ENCODE measurements around the gene RMC1. TPM values are rescaled to one million over a fixed set of nuclear protein-coding genes. Genes with fewer than 3 reads are reported as not detected.

The RMC1 gene
- total and polyA plus RNA-seq, 2 of the 13 experiments (the other 11 are each of a cell fraction or from before 2014, with no cell fraction given): 9.4 to 19.5 TPM

GRCh38 chr18:23572570-23572969 lies 69.3 kb downstream of the RMC1 start:
- BruUV-seq (replicated peaks): no TSS peak
- no peak for FAIRE-seq
- peaks cover 83% of the 10 kb centered on the region for H3K4me1 ChIP-seq (ENCODE audit: insufficient read depth, low read length)
- peak overlapping the region; percentile 32 for H3K9ac ChIP-seq (ENCODE audit: insufficient read depth, low read depth, low read length)
- H4K20me1 ChIP-seq (ENCODE audit: insufficient read depth, low read length): peaks cover 10% of the 10 kb centered on the region; the same call in 1 of the 2 replicates
- intact Hi-C loops (cut with micrococcal nuclease; ENCODE audit: unreplicated experiment) (no loop called here), in situ Hi-C loops (cut with HindIII; ENCODE audit: extremely low pct_ligation_motif_present, low pct_unique_long_range_greater_than_20kb) (no loop called here)
- H3K4me2 ChIP-seq (ENCODE audit: low read depth, low read length): peak overlapping the region; percentile 13
- 6% methylated on average over 3 of the region's 5 CpGs for WGBS (ENCODE audit: low lambda C conversion rate)
- peak; percentile 36 for ATAC-seq
- no peaks in the 10 kb centered on the region for H3K27me3 ChIP-seq (ENCODE audit: control insufficient read depth in 1 of 2, insufficient read depth in 2 of 2, low read length in 2 of 2)
- CTCF ChIA-PET (ENCODE audit: low intra/inter-chr PET ratio, low total read pairs): no interaction called here
- no peak for DNase-seq (ENCODE audit: low spot score)
- POLR2A ChIA-PET: interaction anchor here (3.0 kb wide), 1 partner anchor 16 kb away, joined by 12 read pairs; no protein-coding TSS in a partner anchor
- peak overlapping the region; percentile 74 for H3K27ac ChIP-seq (ENCODE audit: extremely low read length, insufficient read depth, low read length)
- H3K4me3 ChIP-seq (replicated peaks in 1 of 3; ENCODE audit: insufficient read depth in 1 of 3, low read depth in 2 of 3, low read length in 3 of 3): no peak overlapping the region
- TF ChIP-seq AKNA (CRISPR knock-in tag; IDR thresholded peaks at IDR 0.05; ENCODE audit: borderline replicate concordance): no peak
- TF ChIP-seq POGZ (CRISPR knock-in tag; IDR thresholded peaks at IDR 0.05): no peak
- no peak for TF ChIP-seq JARID2 (CRISPR knock-in tag; IDR thresholded peaks at IDR 0.05; ENCODE audit: insufficient replicate concordance)
- no peak for TF ChIP-seq ZNF367 (CRISPR knock-in tag; IDR thresholded peaks at IDR 0.05; ENCODE audit: borderline replicate concordance)
- TF ChIP-seq ZNF136 (CRISPR knock-in tag; IDR thresholded peaks at IDR 0.05; ENCODE audit: low read depth): no peak
- TF ChIP-seq ZNF543 (CRISPR knock-in tag; IDR thresholded peaks at IDR 0.05): no peak
- TF ChIP-seq ZNF230 (CRISPR knock-in tag; IDR thresholded peaks at IDR 0.05): no peak
- TF ChIP-seq RFXAP (CRISPR knock-in tag; IDR thresholded peaks at IDR 0.05; ENCODE audit: borderline replicate concordance): no peak
- TF ChIP-seq IRX3 (CRISPR knock-in tag; IDR thresholded peaks at IDR 0.05; ENCODE audit: borderline replicate concordance, low read depth): no peak
- no peak for TF ChIP-seq ZNF501 (CRISPR knock-in tag; IDR thresholded peaks at IDR 0.05)
- TF ChIP-seq SOX13 (IDR thresholded peaks at IDR 0.05): no peak
- TF ChIP-seq SOX13 (CRISPR knock-in tag; conservative IDR thresholded peaks at IDR 0.05 in 1 of 2, IDR thresholded peaks at IDR 0.05 in 1 of 2): no peak
- no peak for TF ChIP-seq HNRNPL (IDR thresholded peaks at IDR 0.05; ENCODE audit: low read depth, low read length)
- no peak for TF ChIP-seq NAIF1 (CRISPR knock-in tag; IDR thresholded peaks at IDR 0.05; ENCODE audit: borderline replicate concordance)
- H3K9me3 ChIP-seq (ENCODE audit: low read length): no peaks in the 10 kb centered on the region
- H3K79me2 ChIP-seq (ENCODE audit: insufficient read depth, low read length): peaks cover 38% of the 10 kb centered on the region
- peaks cover 10 to 33% of the 10 kb centered on the region in 2 experiments for H3K36me3 ChIP-seq (replicated peaks in 1 of 2; ENCODE audit: control insufficient read depth in 1 of 2, insufficient read depth in 2 of 2, low read length in 2 of 2)
- no peak overlapping the region for H2AFZ ChIP-seq (ENCODE audit: low read length)

Data from HepG2 (cell line).